ENCODE measurements around the gene CPNE1.
A peak's percentile ranks its signal among the peaks of the same experiment; 100 is the strongest.

The CPNE1 gene

GRCh38 chr20:35654415-35654814 lies 10.3 kb downstream of the CPNE1 start:
- no peak for DNase-seq

GRCh38 chr20:35653893-35654292 lies 10.8 kb downstream of the CPNE1 start:
- no peak for DNase-seq

GRCh38 chr20:35653430-35653734 lies 11.3 kb downstream of the CPNE1 start:
- no peak for DNase-seq

- DNase-seq, result no peak
Measured at GRCh38 chr20:35652641-35653429, 11.9 kb downstream of the CPNE1 start.

- no peak for DNase-seq
Measured at GRCh38 chr20:35651958-35652357, 12.7 kb downstream of the CPNE1 start.

GRCh38 chr20:35650632-35651031 lies 14.1 kb downstream of the CPNE1 start:
- DNase-seq, result no peak

- peak in 2 of 56 donors; percentile 5 to 11 for DNase-seq
Measured at GRCh38 chr20:35648836-35649235, 15.9 kb downstream of the CPNE1 start.

GRCh38 chr20:35644806-35645205 lies 19.9 kb downstream of the CPNE1 start:
- no peak for DNase-seq

GRCh38 chr20:35643045-35643444 lies 21.7 kb downstream of the CPNE1 start:
- DNase-seq, result no peak

- no peak for DNase-seq
Measured at GRCh38 chr20:35641743-35642142, 23.0 kb downstream of the CPNE1 start.

- no peak for DNase-seq
Measured at GRCh38 chr20:35640724-35641123, 24.0 kb downstream of the CPNE1 start.

GRCh38 chr20:35638751-35639150 lies 25.9 kb downstream of the CPNE1 start:
- DNase-seq, result no peak

- DNase-seq, result peak in 10 of 56 donors; percentile 3 to 26 (median 16)
Measured at GRCh38 chr20:35637276-35637675, 27.4 kb downstream of the CPNE1 start.

- no peak for DNase-seq
Measured at GRCh38 chr20:35636095-35636494, 28.6 kb downstream of the CPNE1 start.

- no peak for DNase-seq
Measured at GRCh38 chr20:35635652-35636051, 29.0 kb downstream of the CPNE1 start.

GRCh38 chr20:35632539-35633115 lies 32.1 kb downstream of the CPNE1 start:
- DNase-seq, result no peak

GRCh38 chr20:35630636-35631035 lies 34.1 kb downstream of the CPNE1 start:
- DNase-seq, result no peak

GRCh38 chr20:35629427-35630145 lies 35.1 kb downstream of the CPNE1 start:
- DNase-seq, result no peak

GRCh38 chr20:35627121-35627520 lies 37.6 kb downstream of the CPNE1 start:
- DNase-seq, result no peak

GRCh38 chr20:35626386-35627001 lies 38.2 kb downstream of the CPNE1 start:
- no peak for DNase-seq

- DNase-seq, result no peak
Measured at GRCh38 chr20:35625584-35626385, 38.9 kb downstream of the CPNE1 start.
